ENCODE data around the gene FOXP3. TPM values are rescaled to one million over a fixed set of nuclear protein-coding genes. Genes with fewer than 3 reads are reported as not detected.

FOXP3 gene
- total RNA-seq, 1 donor from 2014 or later: 0.29 TPM

DNA sequence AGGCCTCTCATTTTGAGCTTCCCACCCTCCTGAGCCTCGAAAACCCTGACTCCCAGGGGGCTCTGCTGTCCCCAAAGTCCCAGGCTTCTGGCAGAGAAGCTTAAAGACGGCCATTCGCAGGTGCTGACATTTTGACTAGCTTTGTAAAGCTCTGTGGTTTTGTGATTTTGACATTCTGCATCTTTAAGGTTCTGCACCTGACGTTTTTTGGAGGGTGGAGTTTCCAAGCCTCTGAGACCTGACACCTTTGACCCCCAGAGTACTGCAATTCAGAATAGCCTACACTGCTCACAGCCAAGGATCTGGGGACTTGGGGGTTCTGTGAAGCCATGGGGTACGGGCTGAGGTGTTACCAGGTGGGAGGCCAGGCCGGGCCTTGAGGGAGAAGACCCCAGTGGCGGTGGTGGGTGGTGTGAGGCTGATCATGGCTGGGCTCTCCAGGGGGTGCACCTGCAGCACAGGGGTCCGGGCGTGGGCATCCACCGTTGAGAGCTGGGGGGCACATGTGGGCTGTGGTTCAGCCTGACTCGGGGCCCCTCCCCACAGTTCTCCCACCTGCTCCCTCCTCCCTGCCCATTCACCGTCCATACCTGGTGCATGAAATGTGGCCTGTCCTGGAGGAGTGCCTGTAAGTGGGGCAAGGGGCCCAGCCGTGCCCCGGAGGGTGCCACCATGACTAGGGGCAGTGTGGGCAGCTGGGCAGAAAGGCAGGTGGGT, 7.3 kb downstream of the FOXP3 start:
- CTCF ChIA-PET: no interaction called here
- ATAC-seq (ENCODE audit: low read depth) (no peak), DNase-seq (no peak)
- Mint-ChIP-seq H3K36me3 (ENCODE audit: low read depth) (no peaks in the 10 kb centered on the region), H3K27ac (no peak overlapping the region), H3K9me3 (no peaks in the 10 kb centered on the region), H3K4me3 (no peak overlapping the region), H3K4me1 (peaks cover 23% of the 10 kb centered on the region), H3K27me3 (no peaks in the 10 kb centered on the region)
- TF ChIP-seq, protein P1, sequence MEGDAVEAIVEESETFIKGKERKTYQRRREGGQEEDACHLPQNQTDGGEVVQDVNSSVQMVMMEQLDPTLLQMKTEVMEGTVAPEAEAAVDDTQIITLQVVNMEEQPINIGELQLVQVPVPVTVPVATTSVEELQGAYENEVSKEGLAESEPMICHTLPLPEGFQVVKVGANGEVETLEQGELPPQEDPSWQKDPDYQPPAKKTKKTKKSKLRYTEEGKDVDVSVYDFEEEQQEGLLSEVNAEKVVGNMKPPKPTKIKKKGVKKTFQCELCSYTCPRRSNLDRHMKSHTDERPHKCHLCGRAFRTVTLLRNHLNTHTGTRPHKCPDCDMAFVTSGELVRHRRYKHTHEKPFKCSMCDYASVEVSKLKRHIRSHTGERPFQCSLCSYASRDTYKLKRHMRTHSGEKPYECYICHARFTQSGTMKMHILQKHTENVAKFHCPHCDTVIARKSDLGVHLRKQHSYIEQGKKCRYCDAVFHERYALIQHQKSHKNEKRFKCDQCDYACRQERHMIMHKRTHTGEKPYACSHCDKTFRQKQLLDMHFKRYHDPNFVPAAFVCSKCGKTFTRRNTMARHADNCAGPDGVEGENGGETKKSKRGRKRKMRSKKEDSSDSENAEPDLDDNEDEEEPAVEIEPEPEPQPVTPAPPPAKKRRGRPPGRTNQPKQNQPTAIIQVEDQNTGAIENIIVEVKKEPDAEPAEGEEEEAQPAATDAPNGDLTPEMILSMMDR (IDR thresholded peaks at IDR 0.05): no peak
- POLR2A ChIA-PET: interaction anchor here (0.7 to 1.9 kb wide), 3 partner anchors 12 to 365 kb away, joined by 3 to 5 read pairs (median 3); no protein-coding TSS in a partner anchor
- intact Hi-C loops (cut with micrococcal nuclease): no loop called here

DNA sequence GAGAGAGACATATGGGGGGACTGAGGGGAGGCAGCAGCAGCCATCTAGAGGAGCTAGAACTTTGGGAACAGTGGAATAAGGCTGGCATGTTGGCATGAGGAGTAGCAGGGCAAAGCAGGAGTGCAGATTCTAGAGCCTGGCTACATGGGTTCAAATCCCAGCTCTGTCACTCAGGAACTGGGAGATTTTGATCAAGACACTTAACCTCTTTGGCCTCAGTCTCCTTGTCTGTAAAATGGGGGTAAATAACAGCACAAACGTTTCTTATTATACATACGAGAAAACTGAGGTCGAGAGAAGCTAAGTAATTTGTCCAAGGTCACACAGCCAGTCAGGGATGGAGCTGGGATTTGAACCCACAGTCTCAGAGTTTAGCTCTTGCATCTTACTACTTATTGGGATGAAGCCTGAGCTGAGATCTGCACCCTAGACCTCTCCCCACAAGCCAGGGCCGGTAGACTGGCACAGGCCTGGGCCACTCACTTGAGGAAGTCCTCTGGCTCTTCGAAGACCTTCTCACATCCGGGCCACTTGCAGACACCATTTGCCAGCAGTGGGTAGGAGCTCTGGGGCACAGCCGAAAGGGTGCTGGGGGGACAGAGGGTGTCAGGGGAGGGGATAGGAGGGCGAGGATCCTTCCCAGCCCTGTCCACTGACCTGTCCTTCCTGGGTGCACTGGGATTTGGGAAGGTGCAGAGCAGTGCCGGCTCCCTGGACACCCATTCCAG, 8.1 kb downstream of the FOXP3 start:
- no peaks in the 10 kb centered on the region for H3K27me3 Mint-ChIP-seq
- TF ChIP-seq, protein P1 (IDR thresholded peaks at IDR 0.05): no peak
- no peak for ATAC-seq (ENCODE audit: low read depth)
- intact Hi-C loops (cut with micrococcal nuclease): no loop called here
- ChIA-PET CTCF (no interaction called here), POLR2A (interaction anchor here (1.4 to 1.9 kb wide), 2 partner anchors 13 to 65 kb away, joined by 3 to 5 read pairs; no protein-coding TSS in a partner anchor)
- H3K4me3 Mint-ChIP-seq: no peak overlapping the region
- no peaks in the 10 kb centered on the region for H3K36me3 Mint-ChIP-seq (ENCODE audit: low read depth)
- no peak for DNase-seq
- no peak overlapping the region for H3K27ac Mint-ChIP-seq
- H3K4me1 Mint-ChIP-seq: peaks cover 23% of the 10 kb centered on the region
- H3K9me3 Mint-ChIP-seq: no peaks in the 10 kb centered on the region

DNA sequence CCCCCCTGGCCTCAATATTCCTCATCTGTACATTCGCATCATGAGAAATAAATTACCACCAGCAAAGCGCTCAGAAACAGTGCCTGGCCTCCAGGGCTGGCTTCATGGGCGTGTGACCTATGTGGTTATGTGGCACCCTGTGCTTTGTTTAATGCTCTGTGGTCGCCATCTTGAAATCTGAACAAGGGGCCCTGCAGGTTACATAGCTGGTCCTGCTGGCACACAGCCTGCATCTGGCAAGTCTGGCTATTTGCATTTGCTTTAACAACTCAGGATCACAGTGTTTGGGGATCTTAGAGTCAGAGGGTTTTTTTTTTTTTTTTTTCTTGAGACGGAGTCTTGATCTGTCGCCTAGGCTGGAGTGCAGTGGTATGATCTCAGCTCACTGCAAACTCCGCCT, 9.9 kb downstream of the FOXP3 start:
- ChIA-PET POLR2A (no interaction called here), CTCF (no interaction called here)
- ATAC-seq (ENCODE audit: low read depth) (no peak), DNase-seq (no peak)
- Mint-ChIP-seq H3K27ac (no peak overlapping the region), H3K27me3 (no peaks in the 10 kb centered on the region), H3K4me1 (peaks cover 20% of the 10 kb centered on the region), H3K9me3 (no peaks in the 10 kb centered on the region), H3K4me3 (no peak overlapping the region), H3K36me3 (ENCODE audit: low read depth) (peaks cover 11% of the 10 kb centered on the region)
- TF ChIP-seq, protein P1 (IDR thresholded peaks at IDR 0.05): no peak
- intact Hi-C loops (cut with micrococcal nuclease): no loop called here

DNA sequence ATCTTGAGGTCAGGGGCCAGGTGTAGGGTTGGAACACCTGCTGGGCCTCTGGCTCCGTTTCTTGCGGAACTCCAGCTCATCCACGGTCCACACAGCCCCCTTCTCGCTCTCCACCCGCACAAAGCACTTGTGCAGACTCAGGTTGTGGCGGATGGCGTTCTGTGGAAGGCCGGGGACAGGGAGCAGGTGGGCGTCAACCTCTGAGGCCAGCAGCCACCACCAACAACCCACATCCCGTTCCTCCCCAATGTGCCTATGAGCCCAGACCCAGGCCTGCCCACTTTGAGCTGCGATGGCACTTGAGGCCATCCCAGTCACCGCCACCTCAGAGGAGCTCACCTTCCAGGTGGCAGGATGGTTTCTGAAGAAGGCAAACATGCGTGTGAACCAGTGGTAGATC, 13.2 kb downstream of the FOXP3 start:
- Mint-ChIP-seq H3K36me3 (ENCODE audit: low read depth) (peaks cover 32% of the 10 kb centered on the region), H3K4me1 (peaks cover 8% of the 10 kb centered on the region), H3K27ac (no peak overlapping the region), H3K27me3 (no peaks in the 10 kb centered on the region), H3K9me3 (no peaks in the 10 kb centered on the region), H3K4me3 (no peak overlapping the region)
- DNase-seq (no peak), ATAC-seq (ENCODE audit: low read depth) (no peak)
- ChIA-PET POLR2A (no interaction called here), CTCF (no interaction called here)
- intact Hi-C loops (cut with micrococcal nuclease): no loop called here
- TF ChIP-seq, protein P1 (IDR thresholded peaks at IDR 0.05): no peak

DNA sequence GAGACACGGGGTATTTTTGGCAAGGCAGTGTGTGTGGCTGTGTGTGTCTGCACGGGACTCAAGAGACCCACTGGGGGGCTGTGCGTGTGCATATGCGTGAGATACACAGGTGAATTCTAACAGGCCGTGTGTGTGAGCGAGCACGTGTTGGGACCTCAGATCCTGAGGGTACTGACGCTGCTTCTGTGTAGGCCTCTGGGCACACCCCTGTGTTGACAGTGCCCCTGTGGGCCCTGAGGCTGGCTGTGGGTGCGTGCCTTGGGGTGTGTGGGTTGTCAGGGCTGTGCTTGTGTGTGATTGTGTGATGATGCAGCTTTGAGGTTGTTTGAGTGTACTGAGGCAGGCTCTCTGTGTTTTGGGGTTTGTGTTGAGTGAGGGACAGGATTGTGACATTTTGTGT, 13.9 kb downstream of the FOXP3 start:
- no peak for ATAC-seq (ENCODE audit: low read depth)
- Mint-ChIP-seq H3K36me3 (ENCODE audit: low read depth) (peaks cover 37% of the 10 kb centered on the region), H3K9me3 (no peaks in the 10 kb centered on the region), H3K4me1 (peaks cover 8% of the 10 kb centered on the region), H3K27me3 (no peaks in the 10 kb centered on the region), H3K4me3 (no peak overlapping the region), H3K27ac (no peak overlapping the region)
- DNase-seq: no peak
- CTCF ChIA-PET: no interaction called here
- POLR2A ChIA-PET: no interaction called here
- intact Hi-C loops (cut with micrococcal nuclease): no loop called here
- TF ChIP-seq, protein P1 (IDR thresholded peaks at IDR 0.05): no peak
